HG03135 (cell line): ENCODE results near the gene PSD2.
"Not testable (repeated sequence)": the region's sequence is repeated elsewhere in the genome, so short reads cannot be mapped to it uniquely, and the experiment has no call there.

Experiments used
- ATAC-seq: cut with Tn5 transposase; IDR thresholded peaks from one replicate; pipeline ENCODE4 v1.9.1; 2021; ENCODE audit warnings: mild to moderate bottlenecking, moderate library complexity; ENCODE audit not compliant: unreplicated experiment

Gene PSD2

DNA sequence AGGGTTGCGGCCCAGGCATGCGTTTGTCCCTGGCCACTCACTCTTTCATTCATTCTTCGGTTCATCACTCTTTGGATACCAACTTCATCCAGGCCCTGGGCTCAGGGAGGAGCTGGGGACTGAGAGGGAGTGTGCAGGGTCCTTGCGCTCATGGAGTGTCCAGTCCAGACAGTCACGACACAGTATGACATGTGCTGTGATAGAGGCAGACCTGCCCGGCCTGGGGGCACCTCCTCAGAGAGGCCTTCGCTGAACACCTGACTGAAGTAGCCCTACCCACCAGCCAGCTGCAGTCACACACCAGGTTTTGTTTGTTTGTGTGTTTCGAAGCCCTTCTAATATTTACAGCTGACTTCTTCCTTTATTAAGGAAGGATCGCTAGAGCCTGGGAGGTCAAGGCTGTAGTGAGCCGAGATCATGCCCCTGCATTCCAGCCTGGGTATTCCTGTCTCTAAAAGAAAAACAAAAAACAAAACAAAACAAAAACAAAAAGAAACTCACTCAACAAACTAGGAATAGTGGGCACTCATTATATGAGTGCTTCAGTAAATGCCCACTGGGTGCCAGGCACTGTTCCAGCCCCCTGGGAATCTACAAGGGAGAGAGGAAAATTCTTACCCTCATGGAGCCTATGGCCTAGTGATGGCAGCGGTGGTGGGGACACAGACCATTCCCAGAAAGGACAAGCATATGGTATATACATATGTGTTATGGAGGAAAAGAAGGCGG is 6.3 kb upstream of the PSD2 start:
- no peak for ATAC-seq

DNA sequence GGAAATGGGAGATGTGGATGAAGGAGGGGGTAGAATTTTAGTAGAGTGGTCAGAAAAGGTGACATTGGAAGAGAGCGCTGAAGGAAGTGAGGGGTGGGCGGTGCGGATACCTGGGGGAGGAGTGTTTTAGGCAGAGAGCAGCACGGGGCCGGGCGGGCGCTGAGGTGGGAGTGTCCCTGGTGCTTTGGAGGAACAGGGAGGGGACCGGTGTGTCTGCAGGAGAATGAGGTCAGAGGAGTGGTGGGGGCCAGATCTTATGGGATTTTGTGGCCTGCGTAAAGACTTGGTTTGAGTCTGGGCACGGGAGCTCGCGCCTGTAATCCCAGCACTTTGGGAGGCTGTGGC is 5.8 kb upstream of the PSD2 start:
- no peak for ATAC-seq

DNA sequence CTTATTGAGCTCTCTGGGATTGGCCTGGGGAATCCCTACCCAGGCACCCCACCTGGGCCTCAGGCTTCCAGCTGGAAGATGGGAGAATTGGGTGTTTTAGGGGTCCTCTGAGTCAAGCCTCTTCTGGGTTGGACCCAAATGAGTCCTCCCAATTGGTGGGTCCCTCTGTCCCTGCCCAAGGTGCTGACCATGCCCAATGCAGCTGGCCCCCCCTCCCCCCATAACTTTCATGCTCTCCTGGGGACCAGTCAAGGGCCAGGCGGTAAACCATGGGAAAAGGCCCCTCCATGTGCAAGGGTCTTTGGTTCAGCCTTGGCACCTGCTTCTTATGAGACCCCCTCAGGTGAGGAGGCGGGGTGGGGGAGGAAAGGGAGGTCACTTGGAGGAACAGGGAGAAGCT is 3.4 kb upstream of the PSD2 start:
- ATAC-seq = no peak

DNA sequence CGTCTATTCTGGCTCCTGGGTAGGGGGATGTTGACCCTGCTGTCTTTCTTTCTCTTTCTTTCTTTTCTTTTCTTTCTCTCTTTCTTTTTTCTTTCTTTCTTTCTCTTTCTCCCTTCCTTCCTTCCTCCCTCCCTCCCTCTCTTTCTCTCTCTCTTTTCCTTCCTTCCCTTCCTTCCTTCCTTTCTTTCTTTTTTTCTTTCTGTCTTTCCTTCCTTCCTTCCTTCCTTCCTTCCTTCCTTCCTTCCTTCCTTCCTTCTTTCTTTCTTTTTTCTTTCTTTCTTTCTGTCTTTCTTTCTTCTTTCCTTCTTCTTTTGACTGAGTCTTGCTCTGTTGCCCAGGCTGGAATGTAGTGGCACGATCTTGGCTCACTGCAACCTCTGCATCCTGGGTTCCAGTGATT is 3.0 kb upstream of the PSD2 start:
- not testable (repeated sequence) for ATAC-seq

DNA sequence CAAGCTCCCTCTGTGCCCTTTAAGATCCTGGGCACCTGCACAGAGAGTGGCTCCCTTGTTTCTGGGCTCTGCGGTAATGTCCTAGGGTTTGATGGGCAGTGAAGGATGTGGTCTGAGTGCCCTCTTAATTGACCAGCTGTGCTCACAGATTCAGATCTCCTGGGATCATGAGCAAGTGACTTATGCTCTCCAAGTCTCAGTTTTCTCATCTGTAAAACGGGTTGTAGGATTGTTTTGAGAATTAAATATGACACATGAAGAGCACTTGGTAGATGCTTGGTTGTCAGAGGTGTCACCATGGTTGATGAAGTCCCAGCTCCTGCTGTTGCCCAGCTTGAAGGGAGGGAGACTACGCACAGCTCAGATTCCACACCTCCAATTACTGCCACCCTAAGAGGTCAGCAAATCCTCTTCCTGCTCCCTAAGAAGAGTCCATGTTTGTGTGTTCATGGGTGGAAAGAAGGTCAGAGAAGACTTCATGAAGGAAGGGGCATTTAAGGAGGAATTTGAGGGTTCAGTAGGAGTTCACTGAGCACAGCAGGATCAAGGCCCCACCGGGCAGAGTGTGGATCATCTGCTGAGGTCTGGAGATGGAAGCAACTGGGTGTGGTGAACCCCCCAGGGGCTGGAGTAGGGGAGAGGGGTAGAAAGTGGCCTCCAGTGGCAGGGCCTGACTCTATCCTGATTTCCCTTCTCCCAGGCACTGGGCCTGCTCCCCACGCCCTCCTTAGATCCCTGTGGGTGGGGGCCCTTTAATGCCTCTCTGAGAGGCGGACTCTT is 1.4 kb upstream of the PSD2 start:
- no peak for ATAC-seq

DNA sequence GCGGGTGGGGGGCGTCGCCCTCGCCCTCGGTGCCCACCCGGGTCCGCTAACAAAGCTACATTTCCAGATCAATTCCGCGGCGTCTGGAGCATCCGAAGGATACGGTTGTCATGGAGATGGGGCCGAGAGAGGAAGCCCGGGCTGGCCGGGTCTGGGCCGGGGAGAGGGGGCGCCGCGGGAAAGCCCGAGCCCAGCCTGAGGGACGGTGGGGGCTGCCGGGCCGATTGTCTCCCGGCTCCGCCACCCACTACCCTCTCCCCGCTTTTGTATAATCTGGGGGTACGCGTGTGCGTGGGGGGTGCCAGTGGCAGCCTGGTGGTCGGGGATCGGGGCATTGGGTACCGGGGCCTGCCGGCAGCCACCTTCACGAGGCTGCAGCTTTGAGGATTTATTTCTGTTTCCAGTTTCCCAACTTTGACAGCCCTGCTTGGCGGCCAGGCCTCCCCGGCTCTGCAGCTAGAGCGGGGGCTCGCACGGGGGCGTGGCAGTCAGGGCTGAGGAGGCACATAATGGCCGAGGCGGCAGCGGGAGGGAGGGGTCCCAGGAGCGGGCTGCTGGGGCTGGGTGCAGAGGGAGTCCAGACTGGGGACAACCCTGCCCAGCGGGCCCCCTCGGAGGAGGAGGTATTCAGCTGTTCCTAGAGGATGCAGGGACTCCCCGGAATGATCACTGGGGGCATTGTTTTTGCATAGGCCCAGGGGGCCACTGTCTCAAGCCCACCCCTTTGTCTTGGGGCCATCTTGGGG is 626 bp downstream of the PSD2 start:
- no peak for ATAC-seq

DNA sequence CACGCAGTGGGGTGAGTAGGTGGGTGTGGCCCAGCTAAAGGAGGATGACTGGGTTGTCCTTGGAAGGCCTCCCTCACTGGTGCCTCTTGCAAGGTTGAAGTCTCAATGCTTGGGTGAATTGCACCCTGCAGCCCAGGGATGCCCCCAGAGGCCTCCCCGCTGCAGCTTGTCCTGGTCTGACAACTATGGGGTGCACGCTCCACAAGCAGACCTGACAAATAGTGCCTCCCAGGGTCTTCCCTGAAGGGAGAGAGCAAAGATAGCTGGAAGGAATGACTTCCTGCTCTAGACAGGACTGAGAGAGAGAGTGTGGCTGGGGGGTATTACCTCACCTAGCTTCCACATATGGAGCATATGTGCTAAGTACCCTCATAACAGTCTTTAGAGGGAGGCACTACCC is 1.7 kb downstream of the PSD2 start:
- ATAC-seq = no peak

DNA sequence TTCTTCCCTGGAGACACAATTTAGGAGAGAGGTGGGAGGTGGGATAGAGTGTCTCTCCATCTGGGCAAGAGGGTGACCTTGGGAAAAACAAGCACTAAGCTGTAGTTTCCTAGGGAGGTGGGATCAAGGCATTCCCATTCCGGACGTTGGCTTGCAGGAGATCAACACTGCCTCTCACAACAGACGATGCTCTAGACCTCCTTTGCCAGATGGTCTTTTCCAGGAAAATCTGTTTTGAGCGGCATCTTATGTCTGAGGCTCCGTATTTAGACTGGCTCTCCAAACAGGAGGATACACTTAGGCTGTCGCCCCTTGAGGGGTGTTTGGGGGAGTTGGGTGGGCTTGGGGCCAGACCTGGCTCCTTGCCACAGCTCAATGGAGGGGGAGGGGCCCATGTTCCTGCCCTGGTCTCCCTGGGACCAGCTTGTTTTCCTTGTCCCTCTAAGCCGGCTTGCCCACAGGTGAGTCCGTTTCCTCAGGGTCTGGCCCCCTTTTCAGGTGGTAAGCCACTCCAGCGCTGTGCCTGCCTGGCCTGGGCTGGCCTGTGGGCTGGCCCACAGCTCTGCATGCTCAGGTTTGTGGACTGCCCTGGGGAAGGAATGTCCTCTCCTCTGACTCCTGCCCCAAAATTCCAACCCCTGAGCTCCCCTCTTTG is 2.4 kb downstream of the PSD2 start:
- ATAC-seq = no peak

DNA sequence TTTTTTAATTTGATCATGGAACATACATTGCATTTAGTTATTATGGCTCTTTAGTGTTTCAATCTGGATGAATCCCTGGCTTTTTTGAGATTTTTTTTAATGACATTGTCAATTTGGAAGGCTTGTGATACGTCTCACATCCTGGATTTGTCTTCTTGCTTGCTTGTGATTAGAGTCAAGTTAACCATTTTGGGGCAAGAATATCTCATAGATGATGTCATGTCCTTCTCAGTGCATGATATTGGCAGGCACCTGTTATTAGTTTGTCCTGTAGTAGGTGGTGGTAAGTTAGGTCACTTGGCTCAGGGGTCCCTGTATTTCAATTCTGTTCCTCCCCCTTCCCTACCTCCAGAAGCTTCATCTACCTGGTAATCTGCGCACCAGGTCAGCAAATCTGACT is 3.3 kb downstream of the PSD2 start:
- no peak for ATAC-seq

DNA sequence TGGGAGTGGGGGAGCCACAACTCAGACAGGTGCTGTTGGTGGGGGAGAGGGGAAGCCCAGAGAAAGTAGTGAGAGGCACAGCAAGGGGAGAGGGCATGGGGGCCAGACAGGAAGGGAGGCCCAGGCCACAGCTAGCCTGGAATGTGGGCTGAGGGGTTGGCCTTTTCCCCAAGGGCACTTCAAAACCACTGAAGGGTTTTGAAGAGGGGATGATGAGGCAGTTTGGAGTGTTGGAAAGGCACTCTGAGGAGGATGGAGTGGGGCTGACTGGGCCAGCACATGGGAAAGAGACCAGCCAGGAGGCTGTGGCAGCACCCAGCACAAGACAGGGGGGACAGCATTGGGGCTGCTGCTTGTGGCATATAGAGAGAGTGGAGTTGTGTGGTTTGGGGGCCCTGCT is 3.8 kb downstream of the PSD2 start:
- ATAC-seq = no peak

DNA sequence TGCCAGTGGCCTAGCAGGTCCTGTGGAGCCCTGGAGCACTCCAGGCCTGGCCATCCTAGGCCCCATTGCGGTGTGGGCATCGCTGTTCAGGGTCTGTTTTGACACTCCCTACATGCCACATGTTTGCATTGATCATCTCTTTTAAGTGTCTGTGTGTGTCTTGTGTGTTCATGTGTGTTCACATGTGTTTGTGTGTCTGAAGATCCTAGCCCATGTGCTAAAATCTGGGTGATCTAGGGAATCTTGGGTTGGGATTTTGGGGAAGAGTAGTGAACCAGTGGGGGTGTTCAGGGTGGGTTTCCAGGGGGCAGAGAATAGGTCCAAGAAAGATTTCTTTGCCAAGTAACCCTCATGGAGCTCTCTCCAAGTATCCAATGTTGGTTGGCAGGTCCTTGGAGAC is 8.4 kb downstream of the PSD2 start:
- no peak for ATAC-seq

DNA sequence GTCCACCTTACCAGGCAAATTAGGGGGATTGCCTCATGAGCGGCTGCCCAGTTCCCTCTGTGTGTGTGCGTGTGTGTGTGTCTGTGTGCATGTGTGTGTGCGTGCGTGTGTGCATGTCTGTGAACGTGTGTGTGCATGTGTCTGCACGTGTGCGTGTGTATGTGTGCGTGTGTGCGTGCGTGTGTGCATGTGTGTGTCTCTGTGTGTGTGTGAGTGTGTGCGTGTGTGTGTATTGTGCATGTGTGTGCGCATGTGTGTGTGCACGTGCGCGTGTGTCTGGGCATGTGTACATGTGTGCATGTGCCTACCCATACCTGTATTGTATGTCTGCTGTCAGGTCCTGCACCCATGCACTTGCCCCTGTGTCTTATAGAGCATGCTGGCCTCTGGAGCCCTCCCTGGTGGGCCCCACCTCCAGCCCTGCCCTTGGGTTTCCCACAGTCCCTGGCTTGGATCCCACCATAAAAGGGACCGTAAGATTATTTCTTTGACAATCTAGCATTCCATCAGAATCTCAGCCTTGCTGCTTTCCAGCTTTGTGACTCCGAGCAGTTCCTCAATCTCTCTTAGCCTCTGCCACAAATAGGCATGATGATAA is 9.3 kb downstream of the PSD2 start:
- ATAC-seq = no peak

DNA sequence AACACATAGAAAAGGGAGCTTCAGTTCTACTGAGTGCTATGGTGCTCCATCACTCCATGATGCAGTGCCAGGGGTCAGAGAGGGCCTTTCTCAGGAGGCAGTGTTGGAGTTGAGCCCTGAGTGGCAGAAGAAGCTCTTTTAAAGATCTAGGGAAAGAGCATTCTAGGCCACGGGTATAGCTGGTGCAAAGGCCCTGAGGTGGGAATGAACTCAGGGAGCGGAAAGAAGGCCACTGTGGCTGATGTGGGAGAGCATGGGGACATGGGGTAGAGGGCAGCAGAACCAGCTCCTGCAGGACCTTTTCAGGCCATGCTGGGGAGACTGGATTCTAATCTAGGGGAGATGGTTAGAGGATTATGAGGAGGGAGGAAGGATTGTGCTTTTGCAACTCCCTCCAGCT is 9.9 kb downstream of the PSD2 start:
- no peak for ATAC-seq

DNA sequence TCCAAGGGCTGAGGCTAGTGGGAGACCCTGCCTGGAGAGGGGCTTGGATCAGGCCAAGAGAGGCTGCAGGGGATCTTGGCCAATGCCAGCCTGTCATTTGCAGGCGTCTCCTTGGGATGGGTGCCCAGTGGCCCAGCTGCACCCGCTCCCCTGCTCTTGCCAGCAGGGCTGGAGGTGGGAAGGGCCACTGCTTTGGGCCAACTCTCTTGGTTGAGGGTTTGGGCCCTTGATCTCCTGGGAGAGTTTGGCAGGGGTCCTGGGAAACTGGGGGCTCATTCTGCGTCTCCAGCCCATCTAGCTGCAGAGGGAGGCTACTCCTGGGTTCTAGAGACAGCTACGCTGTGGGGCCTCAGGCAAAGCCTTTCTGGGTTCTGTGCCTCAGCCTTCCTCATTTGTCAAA is 10.5 kb downstream of the PSD2 start:
- no peak for ATAC-seq

DNA sequence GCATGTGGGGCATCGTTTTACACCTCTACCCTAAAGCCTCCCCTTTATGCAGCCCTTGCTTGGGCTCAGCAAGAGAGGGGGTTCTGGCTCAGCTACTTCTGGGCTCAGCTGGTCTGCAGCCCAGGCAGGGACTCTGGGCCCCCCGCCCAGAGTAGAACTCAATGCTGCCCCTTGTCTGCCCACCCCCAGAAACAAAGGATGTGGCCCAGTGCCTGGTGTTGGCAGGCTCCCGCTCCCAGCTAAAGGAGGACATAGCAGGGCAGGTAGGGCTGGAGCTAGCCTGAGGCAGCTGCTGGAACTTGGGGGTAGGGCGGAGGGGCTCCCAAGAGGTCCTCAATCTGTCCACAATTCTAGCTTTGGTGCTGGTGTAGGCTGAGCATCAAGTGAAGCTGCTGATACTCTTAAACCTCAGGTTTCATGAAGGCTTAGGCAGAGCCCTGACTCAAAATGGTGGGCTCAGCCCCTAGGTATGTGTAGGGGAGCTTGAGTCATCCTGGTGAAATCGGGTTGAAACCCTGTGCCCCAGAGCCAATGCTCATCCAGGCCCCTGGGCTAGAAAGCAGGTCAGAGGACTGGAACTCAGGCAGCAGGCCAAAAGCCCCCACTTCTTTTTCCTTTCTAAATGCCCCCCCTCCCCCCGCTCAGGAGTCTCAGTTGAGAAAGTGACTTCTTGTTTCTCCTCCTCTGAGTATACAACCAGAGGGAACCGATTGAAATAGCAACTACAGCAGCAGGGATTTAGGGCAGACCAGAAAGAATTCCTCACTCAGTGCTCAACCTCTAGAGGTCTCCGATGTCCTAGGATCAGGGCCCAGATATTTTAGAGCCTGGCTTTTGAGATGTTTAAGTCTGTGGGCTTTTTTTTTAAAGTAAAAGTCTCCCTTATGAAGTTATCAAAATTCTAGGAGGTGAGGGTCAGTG is 11.4 kb downstream of the PSD2 start:
- ATAC-seq = no peak

DNA sequence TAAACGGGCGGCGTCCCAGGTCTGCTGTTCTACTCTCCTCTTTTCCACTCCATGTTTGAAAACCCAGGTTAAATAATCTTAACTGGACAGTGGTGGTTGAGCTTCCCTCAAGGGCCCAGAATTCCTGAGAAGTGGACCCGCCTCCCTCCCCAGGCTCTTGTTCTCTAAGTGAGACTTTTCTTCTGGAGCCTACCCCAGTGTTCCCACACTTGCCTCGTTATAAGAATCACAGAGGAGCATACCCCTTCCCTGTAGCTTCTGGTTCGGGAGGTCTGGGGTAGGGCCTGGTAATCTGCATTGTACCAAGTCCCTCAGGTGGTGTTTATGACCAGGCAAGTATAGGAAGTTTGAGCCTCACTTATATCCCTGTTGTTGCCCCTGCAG is 12.0 kb downstream of the PSD2 start:
- ATAC-seq = no peak

DNA sequence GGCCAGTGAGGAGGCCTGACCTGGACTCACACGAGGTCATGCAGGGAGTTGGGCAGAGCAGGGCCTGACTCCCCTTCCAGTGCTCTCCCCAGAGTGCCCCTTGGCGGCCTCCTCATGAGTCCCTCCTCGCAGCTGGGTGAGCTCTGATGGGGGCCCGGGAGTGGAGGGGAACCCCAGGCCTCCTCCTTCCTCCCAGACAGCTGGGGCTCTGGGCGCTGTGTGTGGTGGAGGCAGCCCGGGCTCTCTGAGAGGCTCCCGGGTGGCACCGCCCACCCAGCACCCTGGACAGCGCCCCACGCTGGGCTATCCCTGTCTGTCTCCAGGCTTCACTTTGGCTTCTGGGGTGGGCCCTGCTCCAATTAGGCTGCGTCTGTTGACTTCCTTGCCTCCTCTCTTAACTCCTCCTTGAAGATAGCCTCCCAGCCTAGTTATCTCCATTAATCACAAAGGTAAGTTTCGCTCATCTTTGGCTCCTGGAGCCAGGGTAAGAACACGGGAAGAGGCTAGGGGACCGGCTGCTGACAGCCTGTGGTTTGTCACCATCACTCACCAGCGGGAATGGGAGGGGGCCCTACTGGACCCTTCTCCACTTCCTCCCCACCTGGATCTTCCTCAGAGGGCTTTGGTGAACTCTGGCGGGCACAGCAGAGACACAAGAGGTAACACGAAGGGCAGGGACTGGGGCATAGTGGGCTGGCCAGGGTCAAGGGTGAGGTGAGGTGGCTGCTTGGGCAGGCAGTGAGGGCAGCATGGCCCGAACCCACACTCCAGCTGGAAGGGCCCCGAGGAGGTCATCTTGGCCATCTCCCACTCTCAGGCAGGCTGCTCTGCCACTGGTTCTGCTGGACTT is 13.1 kb downstream of the PSD2 start:
- no peak for ATAC-seq

DNA sequence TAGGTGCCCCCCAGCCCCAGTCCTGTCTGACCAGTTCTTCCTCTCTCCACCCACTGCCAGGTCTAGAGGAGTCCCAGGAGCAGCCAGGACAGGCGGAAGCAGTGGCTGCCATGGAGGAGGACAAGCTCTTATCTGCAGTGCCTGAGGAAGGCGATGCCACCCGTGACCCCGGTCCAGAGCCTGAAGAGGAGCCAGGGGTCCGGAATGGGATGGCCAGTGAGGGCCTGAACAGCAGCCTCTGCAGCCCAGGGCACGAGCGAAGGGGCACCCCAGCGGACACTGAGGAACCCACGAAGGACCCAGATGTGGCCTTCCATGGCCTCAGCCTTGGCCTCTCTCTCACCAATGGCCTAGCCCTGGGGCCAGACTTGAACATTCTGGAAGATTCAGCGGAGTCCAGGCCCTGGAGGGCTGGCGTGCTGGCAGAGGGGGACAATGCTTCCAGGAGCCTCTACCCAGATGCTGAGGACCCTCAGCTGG is 13.8 kb downstream of the PSD2 start:
- no peak for ATAC-seq
